ENCODE results near the gene LRRTM2. TPM values are rescaled to one million over a fixed set of nuclear protein-coding genes. Genes with fewer than 3 reads are reported as not detected.

LRRTM2 gene
- total RNA-seq, 4 donors from 2014 or later = under 0.01 to 0.87 (median 0.31) TPM

GRCh38 chr5:138876811-138877210 is 1.7 kb upstream of the LRRTM2 start:
- TF ChIP-seq, protein P1, sequence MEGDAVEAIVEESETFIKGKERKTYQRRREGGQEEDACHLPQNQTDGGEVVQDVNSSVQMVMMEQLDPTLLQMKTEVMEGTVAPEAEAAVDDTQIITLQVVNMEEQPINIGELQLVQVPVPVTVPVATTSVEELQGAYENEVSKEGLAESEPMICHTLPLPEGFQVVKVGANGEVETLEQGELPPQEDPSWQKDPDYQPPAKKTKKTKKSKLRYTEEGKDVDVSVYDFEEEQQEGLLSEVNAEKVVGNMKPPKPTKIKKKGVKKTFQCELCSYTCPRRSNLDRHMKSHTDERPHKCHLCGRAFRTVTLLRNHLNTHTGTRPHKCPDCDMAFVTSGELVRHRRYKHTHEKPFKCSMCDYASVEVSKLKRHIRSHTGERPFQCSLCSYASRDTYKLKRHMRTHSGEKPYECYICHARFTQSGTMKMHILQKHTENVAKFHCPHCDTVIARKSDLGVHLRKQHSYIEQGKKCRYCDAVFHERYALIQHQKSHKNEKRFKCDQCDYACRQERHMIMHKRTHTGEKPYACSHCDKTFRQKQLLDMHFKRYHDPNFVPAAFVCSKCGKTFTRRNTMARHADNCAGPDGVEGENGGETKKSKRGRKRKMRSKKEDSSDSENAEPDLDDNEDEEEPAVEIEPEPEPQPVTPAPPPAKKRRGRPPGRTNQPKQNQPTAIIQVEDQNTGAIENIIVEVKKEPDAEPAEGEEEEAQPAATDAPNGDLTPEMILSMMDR (IDR thresholded peaks at IDR 0.05) = no peak
- TF ChIP-seq POLR2A (IDR thresholded peaks at IDR 0.05) = no peak
- WGBS, 2 donors (ENCODE audit: low coverage in 1 of 2) = 89 to 91% methylated on average over 3 to 4 of the region's 4 CpGs
- Histone ChIP-seq H3K4me3 (no peak overlapping the region), H3K27me3 (no peaks in the 10 kb centered on the region), H3K9me3 (no peaks in the 10 kb centered on the region), H3K4me1 (peaks cover 0 to 67% (median 12%) of the 10 kb centered on the region in 3 donors), H3K36me3 (no peaks in the 10 kb centered on the region), H3K27ac (no peak overlapping the region)
- no peak for ATAC-seq

DNA sequence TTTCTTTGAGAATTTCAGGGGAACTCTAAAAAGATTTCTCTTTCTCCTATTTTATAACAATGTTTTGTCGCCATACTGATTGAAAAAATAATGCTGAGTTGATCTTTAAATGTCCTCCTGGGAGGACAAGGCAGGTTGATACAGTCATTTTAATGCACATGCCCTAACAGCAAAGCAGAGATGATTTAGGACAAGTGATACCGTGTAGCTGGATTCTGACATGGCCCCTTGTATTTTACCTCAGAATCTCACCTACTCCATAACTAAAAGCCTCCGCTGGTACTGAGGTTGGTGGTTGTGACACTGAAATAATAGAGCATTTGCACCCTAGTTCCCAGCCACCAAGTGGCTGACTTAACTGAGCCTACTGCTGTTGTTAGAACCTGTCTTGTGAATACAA is 811 bp upstream of the LRRTM2 start:
- Histone ChIP-seq H3K27me3 (no peaks in the 10 kb centered on the region), H3K36me3 (no peaks in the 10 kb centered on the region), H3K4me1 (peaks cover 2 to 76% (median 19%) of the 10 kb centered on the region in 3 donors), H3K9me3 (no peaks in the 10 kb centered on the region), H3K27ac (no peak overlapping the region), H3K4me3 (no peak overlapping the region)
- ATAC-seq = no peak
- TF ChIP-seq EP300 (IDR thresholded peaks at IDR 0.05) (no peak), POLR2A (IDR thresholded peaks at IDR 0.05) (no peak), POLR2AphosphoS5 (IDR thresholded peaks at IDR 0.05) (no peak)
- TF ChIP-seq, protein P1 (IDR thresholded peaks at IDR 0.05) = no peak
- WGBS, 2 donors (ENCODE audit: low coverage in 1 of 2) = 84 to 93% methylated on average over 3 of the region's 3 CpGs

- peak overlapping the region in 1 of 2 donors; percentile 1 for H3K4me3 ChIP-seq
- WGBS, 2 donors (ENCODE audit: low coverage in 1 of 2) = 45 to 49% methylated on average over 2 of the region's 2 CpGs
- H3K4me1 ChIP-seq = peaks cover 2 to 80% (median 19%) of the 10 kb centered on the region in 3 donors
- no peaks in the 10 kb centered on the region for H3K36me3 ChIP-seq
- no peaks in the 10 kb centered on the region for H3K9me3 ChIP-seq
- no peaks in the 10 kb centered on the region for H3K27me3 ChIP-seq
- H3K27ac ChIP-seq = no peak overlapping the region
- TF ChIP-seq, protein P1 (IDR thresholded peaks at IDR 0.05) = no peak
- TF ChIP-seq POLR2AphosphoS5 (IDR thresholded peaks at IDR 0.05) (no peak), EP300 (IDR thresholded peaks at IDR 0.05) (no peak), POLR2A (IDR thresholded peaks at IDR 0.05) (no peak)
- ATAC-seq = no peak
Measured at GRCh38 chr5:138875552-138875875, 379 bp upstream of the LRRTM2 start.

- WGBS, 2 donors (ENCODE audit: low coverage in 1 of 2) = 67% methylated on average over 1 of the region's 6 CpGs; no CpG with 5 or more reads in 1 of the 2 donors
- H3K9me3 ChIP-seq = no peaks in the 10 kb centered on the region
- H3K27ac ChIP-seq = no peak overlapping the region
- H3K4me3 ChIP-seq = no peak overlapping the region
- no peaks in the 10 kb centered on the region for H3K27me3 ChIP-seq
- peaks cover 8 to 88% (median 24%) of the 10 kb centered on the region in 3 donors for H3K4me1 ChIP-seq
- no peaks in the 10 kb centered on the region for H3K36me3 ChIP-seq
- TF ChIP-seq, protein P1 (IDR thresholded peaks at IDR 0.05) = no peak
- TF ChIP-seq POLR2AphosphoS5 (IDR thresholded peaks at IDR 0.05) = no peak
- no peak for TF ChIP-seq EP300 (IDR thresholded peaks at IDR 0.05)
- no peak for TF ChIP-seq POLR2A (IDR thresholded peaks at IDR 0.05)
- ATAC-seq = no peak
Measured at GRCh38 chr5:138874241-138874640, 894 bp downstream of the LRRTM2 start.

- no peak for ATAC-seq
- Histone ChIP-seq H3K27me3 (no peaks in the 10 kb centered on the region), H3K27ac (no peak overlapping the region), H3K4me3 (no peak overlapping the region), H3K36me3 (no peaks in the 10 kb centered on the region), H3K9me3 (no peaks in the 10 kb centered on the region), H3K4me1 (peaks cover 8 to 85% (median 24%) of the 10 kb centered on the region in 3 donors)
- no peak for TF ChIP-seq EP300 (IDR thresholded peaks at IDR 0.05)
- TF ChIP-seq POLR2AphosphoS5 (IDR thresholded peaks at IDR 0.05) = no peak
- TF ChIP-seq, protein P1 (IDR thresholded peaks at IDR 0.05) = no peak
- no peak for TF ChIP-seq POLR2A (IDR thresholded peaks at IDR 0.05)
- WGBS, 2 donors (ENCODE audit: low coverage in 1 of 2) = 56 to 74% methylated on average over 10 to 15 of the region's 17 CpGs
Measured at GRCh38 chr5:138873466-138874221, 1.5 kb downstream of the LRRTM2 start.

Data from gastroesophageal sphincter (tissue), 4 donors.